GF-D8 (cell line): ENCODE measurements around the gene HDAC4.
"Not testable (repeated sequence)": the region's sequence is repeated elsewhere in the genome, so short reads cannot be mapped to it uniquely, and the experiment has no call there.

Experiments
- DNase-seq: peaks from one replicate; lab custom pipeline; 2025; lab: John Stamatoyannopoulos, UW

HDAC4 gene

GRCh38 chr2:239400596-239401066, at the start of gene HDAC4:
TSS of gene HDAC4 (minus strand) at chr2:239401020. CDS start at chr2:239352699, 48,321 bp downstream.
- DNase-seq, result no peak

GRCh38 chr2:239449468-239449867, 48.6 kb upstream of the HDAC4 start:
- DNase-seq, result not testable (repeated sequence)

GRCh38 chr2:239445771-239446524, 45.1 kb upstream of the HDAC4 start:
- DNase-seq, result no peak

GRCh38 chr2:239444626-239445577, 44.1 kb upstream of the HDAC4 start:
- no peak for DNase-seq

- DNase-seq, result no peak
Measured at GRCh38 chr2:239443666-239444567, 43.1 kb upstream of the HDAC4 start.

- DNase-seq, result no peak
Measured at GRCh38 chr2:239443102-239443620, 42.3 kb upstream of the HDAC4 start.

GRCh38 chr2:239442192-239442591, 41.4 kb upstream of the HDAC4 start:
- no peak for DNase-seq

GRCh38 chr2:239441261-239442078, 40.6 kb upstream of the HDAC4 start:
- no peak for DNase-seq

- DNase-seq, result no peak
Measured at GRCh38 chr2:239440511-239440959, 39.7 kb upstream of the HDAC4 start.

- no peak for DNase-seq
Measured at GRCh38 chr2:239439754-239440315, 39.0 kb upstream of the HDAC4 start.

- no peak for DNase-seq
Measured at GRCh38 chr2:239438995-239439753, 38.4 kb upstream of the HDAC4 start.

- no peak for DNase-seq
Measured at GRCh38 chr2:239438368-239438767, 37.5 kb upstream of the HDAC4 start.

- peak; percentile 21 for DNase-seq
Measured at GRCh38 chr2:239436669-239437335, 36.0 kb upstream of the HDAC4 start.

GRCh38 chr2:239436076-239436475, 35.3 kb upstream of the HDAC4 start:
- no peak for DNase-seq

- DNase-seq, result no peak
Measured at GRCh38 chr2:239433777-239434403, 33.1 kb upstream of the HDAC4 start.

- no peak for DNase-seq
Measured at GRCh38 chr2:239432174-239432573, 31.4 kb upstream of the HDAC4 start.

- no peak for DNase-seq
Measured at GRCh38 chr2:239431536-239431935, 30.7 kb upstream of the HDAC4 start.
